OCI-LY1 (cell line): ENCODE results near the gene SLC35G2.
"Not testable (repeated sequence)": the region's sequence is repeated elsewhere in the genome, so short reads cannot be mapped to it uniquely, and the experiment has no call there.

Source experiments
- H2AFZ ChIP-seq: fragments of 200-600 bp; sonication (generic), shearing (Covaris generic); 2 replicates; pipeline ENCODE4 v1.6.0; 2014; ENCODE audit warnings: antibody characterized with exemption, mild to moderate bottlenecking, low read length
- H3F3A ChIP-seq: fragments of 200-600 bp; sonication (generic), shearing (Covaris generic); 2 replicates; pipeline ENCODE4 v1.6.0; 2014; ENCODE audit warnings: mild to moderate bottlenecking, antibody characterized with exemption, low read length, moderate library complexity; ENCODE audit not compliant: insufficient read depth
- H3K27ac ChIP-seq: fragments of 200-600 bp; sonication (generic); 2 replicates; pipeline ENCODE4 v1.5.1; 2014; ENCODE audit warnings: low read length, mixed run types, mild to moderate bottlenecking, low read depth; ENCODE audit not compliant: poor library complexity, severe bottlenecking
- H3K27me3 ChIP-seq: fragments of 200-600 bp; sonication (generic); 2 replicates; pipeline ENCODE4 v1.6.0; 2014; ENCODE audit warnings: antibody characterized with exemption, mild to moderate bottlenecking, low read length, moderate library complexity; ENCODE audit not compliant: insufficient read depth
- H3K36me3 ChIP-seq: fragments of 200-600 bp; sonication (generic); 2 replicates; pipeline ENCODE4 v1.6.1; 2014; ENCODE audit warnings: mild to moderate bottlenecking, antibody characterized with exemption, low read length, moderate library complexity, mixed read lengths; ENCODE audit not compliant: insufficient read depth
- H3K4me1 ChIP-seq: fragments of 200-600 bp; sonication (generic); 2 replicates; pipeline ENCODE4 v1.5.1; 2014; ENCODE audit warnings: mild to moderate bottlenecking, low read length, moderate library complexity; ENCODE audit not compliant: insufficient read depth, severe bottlenecking
- H3K4me2 ChIP-seq: fragments of 200-600 bp; sonication (generic), shearing (Covaris generic); 2 replicates; pipeline ENCODE4 v1.6.1; 2014; ENCODE audit warnings: low read length
- H3K4me3 ChIP-seq: fragments of 200-600 bp; sonication (generic); 2 replicates; pipeline ENCODE4 v1.5.1; 2014; ENCODE audit warnings: low read length, low read depth, mild to moderate bottlenecking, mixed read lengths; ENCODE audit not compliant: poor library complexity, severe bottlenecking
- H3K79me2 ChIP-seq: fragments of 200-600 bp; shearing (Covaris generic); 2 replicates; pipeline ENCODE4 v1.6.1; 2016; ENCODE audit warnings: mixed run types, low read length, mixed read lengths; ENCODE audit not compliant: insufficient read depth
- H3K9ac ChIP-seq: fragments of 200-600 bp; sonication (generic), shearing (Covaris generic); 2 replicates; pipeline ENCODE4 v1.6.1; 2014; ENCODE audit warnings: mild to moderate bottlenecking, low read length, mixed read lengths
- H3K9me2 ChIP-seq: fragments of 200-600 bp; sonication (generic), shearing (Covaris generic); 2 replicates; pipeline ENCODE4 v1.6.1; 2014; ENCODE audit warnings: low read depth, mild to moderate bottlenecking, low read length, mixed read lengths
- H3K9me3 ChIP-seq: fragments of 200-600 bp; shearing (Covaris generic); 2 replicates; pipeline ENCODE4 v1.6.1; 2014; ENCODE audit warnings: low read length, mixed read lengths
- H4K20me1 ChIP-seq: fragments of 200-600 bp; sonication (generic), shearing (Covaris generic); 2 replicates; pipeline ENCODE4 v1.6.0; 2016; ENCODE audit warnings: mild to moderate bottlenecking, low read length; ENCODE audit not compliant: insufficient read depth
- CTCF ChIP-seq: fragments of 200-600 bp; sonication (generic), shearing (Covaris generic); IDR thresholded peaks from 2 replicates; pipeline ENCODE4 v1.5.1; 2017; ENCODE audit warnings: mild to moderate bottlenecking, antibody characterized with exemption, low read length, moderate library complexity, mixed read lengths
- EZH2 ChIP-seq: fragments of 200-600 bp; sonication (generic), shearing (Covaris generic); IDR thresholded peaks from 2 replicates; pipeline ENCODE4 v1.8.0; 2017; ENCODE audit warnings: borderline replicate concordance, mixed run types, mild to moderate bottlenecking, antibody characterized with exemption, low read length, moderate library complexity, mixed read lengths

SLC35G2 gene

DNA sequence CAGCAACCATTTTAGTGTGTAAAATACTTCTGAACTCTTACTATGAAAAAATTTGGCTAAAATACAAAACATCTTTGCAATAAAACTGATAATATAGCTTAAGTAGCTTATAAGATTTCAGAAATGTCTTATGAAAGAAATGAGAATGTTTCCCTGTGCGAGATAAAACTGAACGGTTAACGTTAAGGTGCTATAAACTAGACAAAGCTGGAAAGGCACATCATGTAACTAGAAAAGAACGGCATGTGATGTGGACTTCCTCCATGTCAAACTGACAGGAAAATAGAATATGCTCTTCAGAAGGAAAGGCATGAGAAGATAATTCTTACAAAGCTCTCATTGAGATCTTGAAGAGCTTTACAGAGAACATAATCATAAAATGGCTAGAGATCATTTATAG, 79.6 kb downstream of the SLC35G2 start:
- Histone ChIP-seq H3K4me1 (peaks cover 25% of the 10 kb centered on the region), H3F3A (no peaks in the 10 kb centered on the region), H3K9ac (no peak overlapping the region), H3K9me2 (no peaks in the 10 kb centered on the region), H3K9me3 (peaks cover 21% of the 10 kb centered on the region), H4K20me1 (no peaks in the 10 kb centered on the region), H3K36me3 (peaks cover 68% of the 10 kb centered on the region), H3K27ac (no peak overlapping the region), H3K27me3 (no peaks in the 10 kb centered on the region), H2AFZ (no peak overlapping the region), H3K4me3 (no peak overlapping the region), H3K79me2 (peaks cover 96% of the 10 kb centered on the region), H3K4me2 (no peak overlapping the region)
- TF ChIP-seq EZH2 (no peak), CTCF (no peak)

DNA sequence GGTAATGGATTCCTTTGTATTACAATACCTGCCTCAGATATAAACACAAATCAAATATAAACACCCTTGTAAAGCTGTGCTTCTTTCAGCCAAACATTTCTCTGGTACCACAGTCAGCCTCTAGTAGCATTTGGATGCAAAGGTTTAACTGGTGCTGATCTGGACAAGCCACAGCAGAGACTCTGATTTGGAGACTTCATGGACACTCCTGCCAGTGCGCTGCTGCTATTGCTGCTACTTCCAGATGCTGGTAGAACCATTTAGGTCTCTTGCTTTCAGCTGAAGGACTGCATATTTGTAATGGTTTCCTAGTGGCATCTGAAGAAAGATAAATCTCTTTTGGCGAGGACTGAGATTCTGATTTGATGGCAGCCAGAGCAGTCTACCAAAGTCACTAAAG, 80.0 kb downstream of the SLC35G2 start:
- Histone ChIP-seq H3K79me2 (peaks cover 96% of the 10 kb centered on the region), H3K9ac (no peak overlapping the region), H3K27ac (no peak overlapping the region), H4K20me1 (no peaks in the 10 kb centered on the region), H3K36me3 (peaks cover 68% of the 10 kb centered on the region), H3K4me2 (no peak overlapping the region), H3K9me2 (no peaks in the 10 kb centered on the region), H3K9me3 (peaks cover 21% of the 10 kb centered on the region), H3K4me1 (peaks cover 25% of the 10 kb centered on the region), H3K4me3 (no peak overlapping the region), H2AFZ (no peak overlapping the region), H3K27me3 (no peaks in the 10 kb centered on the region), H3F3A (no peaks in the 10 kb centered on the region)
- TF ChIP-seq EZH2 = no peak
- TF ChIP-seq CTCF = no peak

DNA sequence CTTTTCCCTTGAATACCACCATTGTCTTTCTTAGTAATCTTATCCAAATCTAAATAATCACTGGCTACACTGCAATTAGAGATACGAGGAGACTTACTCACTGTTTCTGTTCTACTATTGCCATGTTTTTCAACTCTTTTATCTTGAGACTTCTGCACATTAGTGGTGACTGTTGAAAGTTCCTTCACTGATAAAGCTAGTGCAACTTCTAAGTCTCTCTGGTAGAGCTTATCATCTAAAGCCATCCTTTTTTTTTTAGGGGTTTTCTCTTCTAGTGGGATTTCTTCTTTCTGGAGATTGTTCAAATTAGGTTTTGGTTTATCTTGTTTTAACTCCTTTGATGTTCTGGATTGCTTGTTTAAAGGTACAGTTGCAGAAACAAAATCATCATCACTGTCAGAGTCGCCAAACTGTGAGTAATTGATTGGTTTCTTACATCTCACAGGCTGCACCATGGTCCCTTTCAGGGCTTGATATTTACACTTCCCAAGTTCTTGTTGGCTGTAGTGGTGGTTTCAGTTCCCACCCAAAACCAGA, 80.8 kb downstream of the SLC35G2 start:
- TF ChIP-seq CTCF (no peak), EZH2 (no peak)
- Histone ChIP-seq H3K9ac (no peak overlapping the region), H3K4me3 (no peak overlapping the region), H3K4me2 (no peak overlapping the region), H3K36me3 (peaks cover 69% of the 10 kb centered on the region), H2AFZ (no peak overlapping the region), H3K27me3 (no peaks in the 10 kb centered on the region), H3K9me2 (no peaks in the 10 kb centered on the region), H3K27ac (no peak overlapping the region), H3F3A (no peaks in the 10 kb centered on the region), H3K79me2 (peaks cover 96% of the 10 kb centered on the region), H3K4me1 (peaks cover 25% of the 10 kb centered on the region), H4K20me1 (no peaks in the 10 kb centered on the region), H3K9me3 (peaks cover 20% of the 10 kb centered on the region)

DNA sequence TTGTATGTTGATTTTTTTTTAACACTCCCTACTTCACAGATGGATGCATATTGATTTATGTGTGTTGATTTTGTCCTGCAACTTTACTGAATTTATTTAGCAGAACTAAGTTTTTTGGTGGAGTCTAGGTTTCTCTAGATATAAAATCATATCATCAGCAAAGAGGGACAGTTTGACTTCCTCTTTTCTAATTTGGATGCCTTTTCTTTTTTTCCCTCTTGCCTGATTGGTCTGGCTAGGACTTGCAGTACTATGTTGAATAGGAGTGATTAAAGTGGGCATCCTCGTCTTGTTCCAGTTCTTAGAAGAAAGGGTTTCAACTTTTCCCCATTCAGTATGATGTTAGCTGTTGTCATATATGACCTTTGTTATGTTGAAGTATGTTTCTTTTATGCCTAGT, 81.8 kb downstream of the SLC35G2 start:
- not testable (repeated sequence) for H2AFZ ChIP-seq, H3K9ac ChIP-seq, H3K27me3 ChIP-seq, H3F3A ChIP-seq, H3K9me2 ChIP-seq, H3K27ac ChIP-seq, H3K4me2 ChIP-seq, H3K4me3 ChIP-seq, H4K20me1 ChIP-seq
- peaks cover 97% of the 10 kb centered on the region for H3K79me2 ChIP-seq
- peaks cover 20% of the 10 kb centered on the region for H3K9me3 ChIP-seq
- peaks cover 25% of the 10 kb centered on the region for H3K4me1 ChIP-seq
- H3K36me3 ChIP-seq = peaks cover 69% of the 10 kb centered on the region
